RCC 7860 (cell line): ENCODE measurements around the gene ENO4.

Source experiments
- DNase-seq: peaks from one replicate; pipeline ENCODE4 v3.0.0-alpha.2; 2015; ENCODE audit warnings: low spot score
- FAIRE-seq: peaks from 2 replicates; lab custom pipeline; 2012; peaks lifted over from hg19 to GRCh38; lab: Jason Lieb, UNC

Gene ENO4

GRCh38 chr10:116909307-116909706 is 60.0 kb downstream of the ENO4 start:
- FAIRE-seq (no peak), DNase-seq (no peak)

DNA sequence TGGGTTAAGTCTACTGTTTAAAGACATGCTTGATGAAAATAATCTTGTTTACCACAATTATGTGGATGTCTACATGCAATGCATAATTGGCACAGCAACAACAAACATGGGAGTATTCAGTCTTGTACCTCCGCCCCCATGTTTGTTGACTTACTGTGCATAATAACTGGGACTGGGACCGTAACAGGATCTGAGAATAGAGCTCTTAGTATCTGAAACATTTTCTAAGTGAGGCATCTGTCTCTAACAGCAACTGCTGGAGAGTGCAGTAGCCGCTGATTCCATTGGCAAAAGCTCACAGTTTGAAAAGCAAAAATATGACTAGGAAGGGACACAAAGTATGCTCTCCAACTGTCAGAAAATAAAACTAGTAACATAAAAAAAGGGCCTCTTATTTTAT is 61.6 kb downstream of the ENO4 start:
- FAIRE-seq (no peak), DNase-seq (no peak)

DNA sequence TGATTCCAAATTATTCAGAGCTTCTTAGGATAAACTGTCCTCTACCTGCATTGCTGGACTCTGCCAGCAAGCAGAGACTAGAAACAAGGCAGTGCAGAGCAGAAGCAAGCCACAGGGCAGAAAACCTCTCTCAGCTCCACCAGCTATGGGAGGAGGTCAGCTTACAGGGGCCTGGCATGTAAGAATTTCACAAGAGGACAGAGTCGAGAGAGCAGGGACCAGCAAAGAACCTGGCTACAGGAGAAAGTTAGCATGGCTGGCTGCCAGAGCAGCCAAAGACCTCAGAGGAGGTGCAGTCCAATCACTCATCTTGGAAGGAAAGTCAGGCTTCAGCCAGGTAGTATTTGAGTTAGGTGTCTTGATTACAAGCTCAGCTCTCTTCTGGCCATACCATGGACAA is 62.9 kb downstream of the ENO4 start:
- no peak for DNase-seq
- FAIRE-seq = no peak

GRCh38 chr10:116913695-116914094 is 64.4 kb downstream of the ENO4 start:
- FAIRE-seq = no peak

DNA sequence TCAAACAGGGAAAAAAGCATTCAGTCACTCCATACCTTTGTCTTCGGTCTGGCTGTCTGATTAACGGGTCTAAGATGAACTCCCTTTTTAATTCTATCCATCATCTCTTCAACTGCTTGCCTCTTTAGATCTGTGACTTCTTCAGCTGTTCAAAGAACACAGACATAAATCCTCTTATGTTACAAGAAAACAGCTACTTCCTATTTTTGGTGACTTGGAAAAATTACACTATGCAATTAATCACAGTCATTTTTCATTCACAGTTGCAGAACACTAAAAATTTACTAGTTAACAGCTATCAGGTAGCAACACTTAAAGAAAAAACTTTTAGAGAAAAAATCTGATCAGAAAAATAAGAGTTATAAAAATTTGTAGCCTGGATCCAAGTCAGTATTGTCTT is 66.0 kb downstream of the ENO4 start:
- FAIRE-seq = no peak

More at GRCh38 chr10:116913695-116914094, 64.4 kb downstream of the ENO4 start:
- DNase-seq = no peak

DNA sequence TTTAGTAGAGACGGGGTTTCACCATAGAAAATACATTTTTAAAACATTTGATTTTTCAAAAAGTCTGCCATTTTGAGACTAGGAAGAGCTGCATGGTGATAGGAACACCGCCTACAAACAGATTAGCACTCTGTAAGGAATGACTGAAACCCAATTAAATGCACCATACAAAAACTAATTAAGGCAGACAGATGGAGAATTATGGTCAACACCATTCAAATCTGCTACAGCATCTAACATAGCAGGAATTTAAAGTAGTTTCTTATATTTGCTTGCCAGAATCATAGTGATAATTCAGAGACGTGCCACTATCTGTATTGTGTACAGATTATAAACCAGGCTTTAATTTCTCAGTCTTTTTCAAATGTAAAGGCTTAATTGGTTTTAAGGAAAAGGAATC is 68.2 kb downstream of the ENO4 start:
- FAIRE-seq (no peak), DNase-seq (no peak)

More for the DNA sequence above, 66.0 kb downstream of the ENO4 start:
- no peak for DNase-seq

- DNase-seq = no peak
- FAIRE-seq = peak; percentile 7
Observed at GRCh38 chr10:116918583-116918982, 69.3 kb downstream of the ENO4 start.

DNA sequence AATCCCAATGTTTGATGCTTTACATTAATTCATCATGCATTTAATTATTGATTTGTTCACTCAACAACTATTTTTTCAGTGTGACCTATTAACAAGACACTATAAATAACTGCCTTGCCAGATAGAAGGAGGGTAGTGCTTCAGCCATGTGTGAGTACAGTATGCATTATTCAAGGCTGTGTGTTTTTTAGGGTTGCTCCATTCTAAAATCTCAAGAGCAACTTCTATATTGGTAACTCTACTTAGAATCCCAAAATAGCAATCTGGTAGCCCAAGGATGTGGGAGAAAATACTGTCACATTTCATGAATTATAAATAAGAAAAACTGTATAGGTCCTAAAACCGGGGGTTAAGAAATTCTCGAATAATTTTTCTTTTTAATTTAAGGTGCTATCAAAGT is 69.9 kb downstream of the ENO4 start:
- FAIRE-seq = no peak
- DNase-seq = no peak

DNA sequence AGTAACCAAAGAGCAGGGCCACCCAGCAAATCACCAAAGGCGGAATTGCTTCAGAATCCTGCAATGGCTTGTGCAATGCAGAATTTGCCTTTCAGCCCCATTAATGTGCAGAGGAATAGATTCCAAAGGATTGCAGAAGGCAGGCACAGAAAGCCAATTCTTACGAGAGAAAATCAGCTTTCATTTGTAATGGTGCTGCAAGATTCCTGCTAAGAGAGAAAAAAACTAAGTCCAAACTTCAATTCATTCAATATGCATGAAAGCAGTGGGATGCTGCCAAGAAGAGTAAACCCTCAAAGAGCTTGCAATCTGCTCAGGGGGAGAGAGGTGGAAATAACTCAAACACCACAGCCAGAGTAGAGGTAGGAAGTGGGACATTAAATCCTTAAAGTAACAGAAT is 70.4 kb downstream of the ENO4 start:
- DNase-seq (no peak), FAIRE-seq (no peak)

DNA sequence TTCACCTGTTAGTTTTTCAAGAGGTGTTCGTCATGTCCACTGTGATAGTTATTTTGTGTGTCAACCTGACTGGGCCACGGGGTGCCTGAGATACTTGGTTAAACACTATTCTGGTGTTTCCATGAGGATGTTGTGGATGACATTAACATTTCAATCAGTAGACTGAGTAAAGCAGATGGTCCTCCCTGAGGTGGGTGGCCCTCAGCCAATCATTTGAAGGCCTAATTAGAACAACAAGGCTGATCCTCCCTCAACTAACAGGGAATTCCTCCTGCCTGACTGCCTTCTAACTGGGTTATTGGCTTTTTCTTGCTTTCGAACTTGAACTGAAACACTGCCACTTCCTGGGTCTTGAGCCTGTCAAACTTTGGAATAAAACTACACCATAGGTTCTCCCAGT is 75.8 kb downstream of the ENO4 start:
- FAIRE-seq = no peak
- no peak for DNase-seq

- FAIRE-seq (no peak), DNase-seq (no peak)
Observed at GRCh38 chr10:116926426-116926825, 77.1 kb downstream of the ENO4 start.

- FAIRE-seq = no peak
- no peak for DNase-seq
Observed at GRCh38 chr10:116931806-116932205, 82.5 kb downstream of the ENO4 start.
